OCI-LY7 (cell line): ENCODE measurements around the gene LDAH.

Source experiments
- CTCF ChIP-seq: fragments of 200-600 bp; sonication (generic); conservative IDR thresholded peaks from 2 replicates; pipeline ENCODE4 v1.5.1; 2014; ENCODE audit warnings: mild to moderate bottlenecking, antibody characterized with exemption, low read length, moderate library complexity, mixed read lengths
- EZH2phosphoT487 ChIP-seq: fragments of 200-600 bp; sonication (generic); IDR thresholded peaks from 2 replicates; pipeline ENCODE4 v1.6.1; 2018; ENCODE audit warnings: low read depth, borderline replicate concordance, mild to moderate bottlenecking, mixed run types, antibody characterized with exemption, low read length, moderate library complexity, mixed read lengths

GRCh38 chr2:20803974-20804373, 18.9 kb downstream of the LDAH start:
- TF ChIP-seq CTCF, result no peak
- no peak for TF ChIP-seq EZH2phosphoT487
